ENCODE measurements around the gene LRMDA.

GRCh38 chr10:75404815-75405597, 26.4 kb upstream of the LRMDA start:
- TF ChIP-seq CTCF (IDR thresholded peaks at IDR 0.05) (no peak), POLR2AphosphoS5 (IDR thresholded peaks at IDR 0.05) (no peak), POLR2A (IDR thresholded peaks at IDR 0.05) (no peak)

Measured in sigmoid colon (tissue), 4 donors.